Astrocyte of the cerebellum (primary cell): ENCODE measurements around the gene FAM151A.

Experiments used
- DNase-seq: peaks from one replicate; pipeline ENCODE4 v3.0.0-alpha.2; 2011; ENCODE audit warnings: low read depth
- H3K4me3 ChIP-seq: 2 replicates; pipeline ENCODE4 v1.5.1; 2011; ENCODE audit warnings: mild to moderate bottlenecking, low read depth, low read length, moderate library complexity
- in situ Hi-C: cut with HindIII; loops from 2 replicates; pipeline ENCODE4 v1.10.0; 2017; ENCODE audit warnings: low sequenced_read_pairs
- TF ChIP-seq, protein P1 (sequence below): IDR thresholded peaks from 2 replicates; pipeline ENCODE4 v1.5.1; 2012; ENCODE audit warnings: low read length, low read depth, moderate library complexity, mild to moderate bottlenecking; ENCODE audit errors: missing control alignments

Gene FAM151A

DNA sequence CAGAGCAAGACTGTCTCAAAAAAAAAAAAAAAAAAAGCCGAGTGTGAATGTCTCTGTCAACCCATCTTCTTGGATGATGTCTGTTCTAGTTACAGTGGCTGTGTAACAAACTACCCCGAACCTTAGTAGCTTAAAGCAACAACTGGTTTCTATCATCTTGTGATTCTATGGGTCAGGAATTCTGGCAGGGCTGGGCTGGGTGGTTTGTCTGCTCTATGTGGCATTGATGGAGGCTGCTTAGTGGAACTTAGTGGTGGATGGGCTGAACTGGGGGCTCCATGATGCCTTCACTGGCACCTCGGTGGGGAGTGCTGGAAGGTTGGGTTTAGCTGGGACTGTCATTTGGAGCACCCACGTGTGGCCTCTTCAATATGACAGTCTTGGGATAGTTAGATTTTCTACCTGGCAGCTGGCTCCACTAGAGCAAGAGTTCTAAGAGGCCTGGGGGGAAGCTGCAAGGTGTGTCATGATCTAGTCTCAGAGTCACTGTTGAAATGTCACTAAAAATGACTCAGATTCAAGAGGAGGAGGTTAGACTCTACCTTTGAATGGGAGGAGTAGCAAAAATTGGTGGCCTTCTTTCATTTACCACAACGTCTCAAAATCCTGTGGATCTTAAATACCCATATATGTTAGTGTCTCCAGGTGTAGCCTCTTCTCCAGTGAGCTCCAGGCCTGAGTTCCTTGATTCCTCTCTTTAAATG lies 56.7 kb downstream of the FAM151A start:
- no peak overlapping the region for H3K4me3 ChIP-seq
- in situ Hi-C loops = no loop called here
- no peak for DNase-seq
- TF ChIP-seq, protein P1, sequence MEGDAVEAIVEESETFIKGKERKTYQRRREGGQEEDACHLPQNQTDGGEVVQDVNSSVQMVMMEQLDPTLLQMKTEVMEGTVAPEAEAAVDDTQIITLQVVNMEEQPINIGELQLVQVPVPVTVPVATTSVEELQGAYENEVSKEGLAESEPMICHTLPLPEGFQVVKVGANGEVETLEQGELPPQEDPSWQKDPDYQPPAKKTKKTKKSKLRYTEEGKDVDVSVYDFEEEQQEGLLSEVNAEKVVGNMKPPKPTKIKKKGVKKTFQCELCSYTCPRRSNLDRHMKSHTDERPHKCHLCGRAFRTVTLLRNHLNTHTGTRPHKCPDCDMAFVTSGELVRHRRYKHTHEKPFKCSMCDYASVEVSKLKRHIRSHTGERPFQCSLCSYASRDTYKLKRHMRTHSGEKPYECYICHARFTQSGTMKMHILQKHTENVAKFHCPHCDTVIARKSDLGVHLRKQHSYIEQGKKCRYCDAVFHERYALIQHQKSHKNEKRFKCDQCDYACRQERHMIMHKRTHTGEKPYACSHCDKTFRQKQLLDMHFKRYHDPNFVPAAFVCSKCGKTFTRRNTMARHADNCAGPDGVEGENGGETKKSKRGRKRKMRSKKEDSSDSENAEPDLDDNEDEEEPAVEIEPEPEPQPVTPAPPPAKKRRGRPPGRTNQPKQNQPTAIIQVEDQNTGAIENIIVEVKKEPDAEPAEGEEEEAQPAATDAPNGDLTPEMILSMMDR = no peak

DNA sequence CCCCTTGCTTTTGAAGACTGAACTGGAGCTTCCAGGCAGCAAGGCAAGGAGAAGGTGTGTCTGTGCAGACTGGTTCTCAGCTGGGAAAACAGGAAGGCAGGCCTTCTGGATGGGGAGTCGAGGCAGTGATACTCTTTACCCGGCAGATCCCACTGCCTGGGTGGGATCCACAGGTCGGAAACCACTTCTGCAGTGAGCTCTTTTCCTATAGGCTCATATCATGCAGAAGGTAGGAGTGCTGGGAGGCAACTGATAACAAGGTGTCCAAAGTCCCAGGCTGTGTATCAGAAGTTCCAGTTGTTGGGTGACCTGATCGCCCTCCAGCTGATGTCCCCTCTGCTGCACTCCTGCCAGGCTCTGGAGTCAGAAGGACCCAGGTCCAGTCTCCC lies 58.2 kb downstream of the FAM151A start:
- in situ Hi-C loops = no loop called here
- no peak overlapping the region for H3K4me3 ChIP-seq
- TF ChIP-seq, protein P1 = no peak
- no peak for DNase-seq

DNA sequence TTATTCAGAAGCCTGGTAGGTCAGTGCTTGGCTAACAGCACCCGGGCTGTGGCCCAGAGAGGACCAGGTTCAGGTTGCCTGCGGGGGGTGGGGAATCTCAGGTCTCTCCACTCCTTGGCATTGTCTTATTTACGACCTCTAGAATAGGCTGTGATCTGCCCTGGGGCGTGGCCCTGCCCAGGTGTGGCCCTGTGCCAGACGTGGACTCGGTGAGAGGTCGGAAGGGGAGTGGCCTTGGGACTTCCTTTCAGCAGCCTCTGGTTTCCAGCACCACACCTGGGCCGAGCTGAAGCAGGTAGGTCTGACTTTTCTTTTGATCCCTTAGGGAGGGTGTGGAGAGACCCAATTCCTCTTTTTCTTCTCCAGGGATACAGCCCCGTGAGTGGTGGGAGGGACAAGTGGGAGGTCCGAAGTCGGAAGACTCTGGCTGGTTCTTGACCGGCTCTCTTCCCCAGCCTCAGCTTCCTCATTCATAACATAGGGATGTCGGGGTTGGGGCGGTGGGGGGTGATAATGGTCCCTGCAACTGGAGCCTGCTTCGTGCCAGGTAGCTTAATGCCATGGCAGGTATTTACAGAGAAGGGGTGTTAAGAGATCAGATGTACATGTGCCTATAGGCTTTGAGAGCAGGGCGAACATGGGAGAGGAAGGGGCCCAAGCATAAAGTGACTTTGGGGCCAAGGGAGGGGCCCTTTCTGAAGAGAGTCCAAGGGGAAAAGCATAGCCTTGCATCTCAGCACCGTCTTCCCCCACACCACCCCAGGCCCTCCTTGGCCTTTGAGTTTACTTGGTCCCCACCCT lies 58.8 kb downstream of the FAM151A start:
- TF ChIP-seq, protein P1 = no peak
- H3K4me3 ChIP-seq = no peak overlapping the region
- DNase-seq = no peak
- in situ Hi-C loops = no loop called here

DNA sequence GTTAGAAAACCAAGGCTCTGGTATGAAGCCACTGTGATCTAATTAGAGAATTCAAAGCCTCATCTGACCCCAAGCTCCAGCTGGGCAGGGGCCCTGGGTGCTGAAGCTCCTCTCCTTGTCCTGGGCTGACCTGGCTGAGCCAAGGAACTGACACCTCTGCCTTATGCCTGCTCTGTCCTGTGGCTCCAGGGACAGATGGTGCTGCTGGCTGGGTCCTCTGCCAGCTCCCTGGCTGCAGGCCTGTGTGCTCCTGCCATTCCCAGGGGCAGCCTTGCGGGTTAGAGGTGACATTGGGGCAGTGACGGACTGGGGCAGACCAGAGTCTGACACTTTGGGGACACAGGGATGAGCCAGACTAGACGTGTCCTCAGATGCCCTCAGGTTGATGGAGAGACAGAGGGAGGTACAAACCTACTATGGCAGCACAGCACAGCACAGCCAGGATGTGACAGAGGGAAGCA lies 63.5 kb downstream of the FAM151A start:
- TF ChIP-seq, protein P1 = no peak
- in situ Hi-C loops = no loop called here
- H3K4me3 ChIP-seq = no peak overlapping the region

More for the DNA sequence above, 63.5 kb downstream of the FAM151A start:
- no peak for DNase-seq
